ENCODE results near the gene GYS1. TPM values are rescaled to one million over a fixed set of nuclear protein-coding genes. Genes with fewer than 3 reads are reported as not detected.
"Not testable (repeated sequence)": the region's sequence is repeated elsewhere in the genome, so short reads cannot be mapped to it uniquely, and the experiment has no call there.

The GYS1 gene
- total RNA-seq, 1 experiment from 2014 or later = 38.6 TPM

DNA sequence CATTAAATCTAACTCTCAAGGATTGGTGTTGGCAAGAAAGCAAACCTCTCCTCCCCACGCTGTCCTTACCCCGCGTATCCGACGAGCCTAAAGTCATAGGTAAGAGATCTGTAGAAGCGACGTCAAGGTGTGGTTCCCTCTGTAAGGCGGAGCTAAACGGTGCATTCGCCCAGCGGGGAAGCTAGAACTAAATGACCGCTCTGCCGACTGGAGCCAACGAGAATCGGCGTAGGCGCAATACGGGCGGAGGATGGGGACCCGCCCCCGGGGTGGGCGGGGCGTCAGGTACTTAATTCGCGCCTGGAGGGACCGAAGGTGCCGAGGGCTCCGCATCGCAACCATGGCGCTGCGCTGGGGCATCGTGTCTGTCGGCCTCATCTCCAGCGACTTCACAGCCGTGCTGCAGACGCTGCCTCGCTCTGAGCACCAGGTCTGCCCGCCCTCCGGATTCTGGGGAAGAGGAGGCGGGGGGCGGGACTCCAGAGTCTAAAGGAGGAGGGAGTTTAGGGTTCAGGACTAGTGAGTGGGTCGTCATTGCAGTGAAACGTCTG lies 59.7 kb downstream of the GYS1 start, which contains the start of gene DHDH:
TSS of gene DHDH (plus strand) at position 318 of the 551 bp plus-strand sequence. CDS start at position 341, 23 bp downstream.
- POLR2A ChIA-PET (ENCODE audit: unreplicated experiment) = interaction anchor here (0.5 to 1.0 kb wide), 4 partner anchors 8 to 141 kb away, joined by 3 to 7 read pairs (median 4); partner anchors contain the start of gene RUVBL2
- H3F3A ChIP-seq (ENCODE audit: low read length, unreplicated experiment) = no peaks in the 10 kb centered on the region
- peak; percentile 98 for ATAC-seq

DNA sequence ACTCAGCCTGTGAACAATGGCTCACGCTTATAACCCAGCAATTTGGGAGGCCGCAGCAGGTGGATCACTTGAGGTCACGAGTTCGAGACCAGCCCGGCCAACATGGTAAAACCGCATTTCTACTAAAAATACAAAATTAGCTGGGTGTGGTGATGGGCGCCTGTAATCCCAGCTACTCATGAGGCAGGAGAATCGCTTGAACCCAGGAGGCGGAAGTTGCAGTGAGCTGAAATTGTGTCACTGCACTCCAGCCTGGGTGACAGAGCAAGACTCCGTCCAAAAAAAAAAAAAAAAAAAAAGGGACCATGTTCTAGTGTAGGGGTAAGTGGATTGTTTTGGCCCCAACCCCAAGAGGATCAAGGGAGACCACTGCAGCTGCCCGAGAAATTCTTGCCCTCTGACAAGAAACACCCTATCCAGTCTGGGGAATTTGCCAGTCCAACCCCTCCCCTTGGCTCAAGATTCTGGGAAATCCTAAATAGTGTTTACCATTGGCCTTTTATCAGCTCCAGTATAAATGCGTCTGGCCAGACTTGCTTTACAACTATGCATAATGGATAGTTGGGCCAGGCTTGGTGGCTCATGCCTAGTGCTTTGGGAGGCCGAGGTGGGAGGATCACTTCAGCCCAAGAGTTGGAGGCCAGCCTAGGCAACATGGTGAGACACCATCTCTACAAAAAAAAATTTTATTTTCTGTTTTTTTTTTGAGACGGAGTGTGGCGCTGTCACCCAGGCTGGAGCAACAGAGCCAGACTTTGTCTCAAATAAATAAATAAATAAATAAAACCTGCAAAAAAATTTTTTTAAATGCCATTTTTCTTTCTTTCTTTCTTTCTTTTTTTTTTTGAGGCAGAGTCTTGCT lies 64.7 kb downstream of the GYS1 start:
- H3K27ac ChIP-seq (ENCODE audit: low read length) = peak overlapping the region; percentile 96
- POLR2A ChIA-PET (ENCODE audit: unreplicated experiment) = interaction anchor here (0.7 kb wide), 1 partner anchor 54 kb away, joined by 3 read pairs; no protein-coding TSS in a partner anchor

More for the DNA sequence above, 59.7 kb downstream of the GYS1 start, which contains the start of gene DHDH:
- peak within 1 kb of the TSS; percentile 58 for H3K9ac ChIP-seq (ENCODE audit: low read length)
- H3K79me2 ChIP-seq (ENCODE audit: low read length) = no peaks in the 10 kb centered on the region
- H3K4me3 ChIP-seq (ENCODE audit: low read length) = peak within 1 kb of the TSS; percentile 70
- H3K27ac ChIP-seq (ENCODE audit: low read length) = peak within 1 kb of the TSS; percentile 42
- no peak for TF ChIP-seq EZH2 (IDR thresholded peaks at IDR 0.05; ENCODE audit: low read length, unreplicated experiment)
- TF ChIP-seq EZH2phosphoT487 (IDR thresholded peaks at IDR 0.05; ENCODE audit: borderline replicate concordance, low read length) = no peak
- TF ChIP-seq, protein P1, sequence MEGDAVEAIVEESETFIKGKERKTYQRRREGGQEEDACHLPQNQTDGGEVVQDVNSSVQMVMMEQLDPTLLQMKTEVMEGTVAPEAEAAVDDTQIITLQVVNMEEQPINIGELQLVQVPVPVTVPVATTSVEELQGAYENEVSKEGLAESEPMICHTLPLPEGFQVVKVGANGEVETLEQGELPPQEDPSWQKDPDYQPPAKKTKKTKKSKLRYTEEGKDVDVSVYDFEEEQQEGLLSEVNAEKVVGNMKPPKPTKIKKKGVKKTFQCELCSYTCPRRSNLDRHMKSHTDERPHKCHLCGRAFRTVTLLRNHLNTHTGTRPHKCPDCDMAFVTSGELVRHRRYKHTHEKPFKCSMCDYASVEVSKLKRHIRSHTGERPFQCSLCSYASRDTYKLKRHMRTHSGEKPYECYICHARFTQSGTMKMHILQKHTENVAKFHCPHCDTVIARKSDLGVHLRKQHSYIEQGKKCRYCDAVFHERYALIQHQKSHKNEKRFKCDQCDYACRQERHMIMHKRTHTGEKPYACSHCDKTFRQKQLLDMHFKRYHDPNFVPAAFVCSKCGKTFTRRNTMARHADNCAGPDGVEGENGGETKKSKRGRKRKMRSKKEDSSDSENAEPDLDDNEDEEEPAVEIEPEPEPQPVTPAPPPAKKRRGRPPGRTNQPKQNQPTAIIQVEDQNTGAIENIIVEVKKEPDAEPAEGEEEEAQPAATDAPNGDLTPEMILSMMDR (conservative IDR thresholded peaks at IDR 0.05; ENCODE audit: low read depth, low read length) = no peak
- peak within 1 kb of the TSS; percentile 95 for H3K4me2 ChIP-seq (ENCODE audit: low read length)
- CTCF ChIA-PET = interaction anchor here (0.6 kb wide), 1 partner anchor 1495 kb away, joined by 3 read pairs; no protein-coding TSS in a partner anchor
- peak within 1 kb of the TSS; percentile 74 for H2AFZ ChIP-seq (ENCODE audit: low read length)
- no peaks in the 10 kb centered on the region for H4K20me1 ChIP-seq (ENCODE audit: low read length)
- H3K9me3 ChIP-seq (ENCODE audit: low read length) = no peaks in the 10 kb centered on the region
- no peaks in the 10 kb centered on the region for H3K36me3 ChIP-seq (ENCODE audit: low read depth, low read length)
- peak; percentile 93 for DNase-seq
- H3K9me2 ChIP-seq (replicated peaks; ENCODE audit: low read length) = no peaks in the 10 kb centered on the region
- H3K4me1 ChIP-seq (ENCODE audit: insufficient read depth, low read length) = peaks cover 6% of the 10 kb centered on the region
- H3K27me3 ChIP-seq (ENCODE audit: low read length) = no peaks in the 10 kb centered on the region
- BruUV-seq (replicated peaks) = no TSS peak
- intact Hi-C loops (cut with micrococcal nuclease) = no loop called here

DNA sequence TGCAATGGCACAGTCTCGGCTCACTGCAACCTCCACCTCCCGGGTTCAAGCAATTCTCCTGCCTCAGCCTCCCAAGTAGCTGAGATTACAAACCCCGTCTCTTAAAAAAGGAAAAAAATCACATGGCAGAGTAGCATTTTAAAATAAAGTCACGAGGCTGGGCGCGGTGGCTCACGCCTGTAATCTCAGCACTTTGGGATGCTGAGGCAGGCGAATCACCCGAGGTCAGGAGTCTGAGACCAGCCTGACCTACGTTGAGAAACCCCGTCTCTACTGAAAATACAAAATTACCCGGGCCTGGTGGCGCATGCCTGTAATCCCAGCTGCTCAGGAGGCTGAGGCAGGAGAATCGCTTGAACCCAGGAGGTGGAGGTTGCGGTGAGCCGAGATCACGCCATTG lies 65.4 kb downstream of the GYS1 start:
- H3K9ac ChIP-seq (ENCODE audit: low read length) = peak overlapping the region; percentile 58
- CTCF ChIA-PET; H3K9me2 ChIP-seq (replicated peaks; ENCODE audit: low read length); H2AFZ ChIP-seq (ENCODE audit: low read length); H3K9me3 ChIP-seq (ENCODE audit: low read length); ATAC-seq; DNase-seq; H3K4me2 ChIP-seq (ENCODE audit: low read length); intact Hi-C loops (cut with micrococcal nuclease); H3F3A ChIP-seq (ENCODE audit: low read length, unreplicated experiment); BruUV-seq (replicated peaks); H4K20me1 ChIP-seq (ENCODE audit: low read length); H3K4me3 ChIP-seq (ENCODE audit: low read length); H3K36me3 ChIP-seq (ENCODE audit: low read depth, low read length); POLR2A ChIA-PET (ENCODE audit: unreplicated experiment); H3K27me3 ChIP-seq (ENCODE audit: low read length); H3K79me2 ChIP-seq (ENCODE audit: low read length): not testable (repeated sequence)
- peak overlapping the region; percentile 96 for H3K27ac ChIP-seq (ENCODE audit: low read length)
- H3K4me1 ChIP-seq (ENCODE audit: insufficient read depth, low read length) = peaks cover 27% of the 10 kb centered on the region

More for the DNA sequence above, 64.7 kb downstream of the GYS1 start:
- H3K9ac ChIP-seq (ENCODE audit: low read length) = peak overlapping the region; percentile 58; the same call in 1 of the 2 replicates
- H3K4me3 ChIP-seq (ENCODE audit: low read length) = no peak overlapping the region
- no peak overlapping the region for H2AFZ ChIP-seq (ENCODE audit: low read length)
- no peaks in the 10 kb centered on the region for H3K9me3 ChIP-seq (ENCODE audit: low read length)
- peak; percentile 70 for DNase-seq
- no peaks in the 10 kb centered on the region for H3K9me2 ChIP-seq (replicated peaks; ENCODE audit: low read length)
- no peaks in the 10 kb centered on the region for H4K20me1 ChIP-seq (ENCODE audit: low read length)
- BruUV-seq (replicated peaks) = no TSS peak
- no peak for ATAC-seq
- H3K79me2 ChIP-seq (ENCODE audit: low read length) = no peaks in the 10 kb centered on the region
- H3K27me3 ChIP-seq (ENCODE audit: low read length) = no peaks in the 10 kb centered on the region
- intact Hi-C loops (cut with micrococcal nuclease) = no loop called here
- no peaks in the 10 kb centered on the region for H3F3A ChIP-seq (ENCODE audit: low read length, unreplicated experiment)
- peaks cover 32% of the 10 kb centered on the region for H3K4me1 ChIP-seq (ENCODE audit: insufficient read depth, low read length)
- TF ChIP-seq, protein P1 (conservative IDR thresholded peaks at IDR 0.05; ENCODE audit: low read depth, low read length) = no peak
- no peak for TF ChIP-seq EZH2 (IDR thresholded peaks at IDR 0.05; ENCODE audit: low read length, unreplicated experiment)
- no peak for TF ChIP-seq EZH2phosphoT487 (IDR thresholded peaks at IDR 0.05; ENCODE audit: borderline replicate concordance, low read length)
- no peaks in the 10 kb centered on the region for H3K36me3 ChIP-seq (ENCODE audit: low read depth, low read length)
- no peak overlapping the region for H3K4me2 ChIP-seq (ENCODE audit: low read length)
- CTCF ChIA-PET = interaction anchor here (0.5 kb wide), 1 partner anchor 298 kb away, joined by 3 read pairs; no protein-coding TSS in a partner anchor

Measured in PC-3 (cell line).